Measurements from ENCODE around the gene MRGPRX2. TPM values are rescaled to one million over a fixed set of nuclear protein-coding genes. Genes with fewer than 3 reads are reported as not detected.

Gene MRGPRX2
- total RNA-seq (2014; rRNA removed; shearing (Covaris generic)): not detected in 2 replicates

GRCh38 chr11:19060629-19061028 lies at the start of gene MRGPRX2:
Gene MRGPRX2, minus strand, starts transcription at chr11:19060717. Its CDS starts 4,315 bp downstream, at chr11:19056402.
- DNase-seq (ENCODE audit: low read depth): peak; percentile 23

- no peak for DNase-seq (ENCODE audit: low read depth)
Observed at GRCh38 chr11:19110295-19110694, 49.8 kb upstream of the MRGPRX2 start.

- DNase-seq (ENCODE audit: low read depth): no peak
Observed at GRCh38 chr11:19107125-19107524, 46.6 kb upstream of the MRGPRX2 start.

GRCh38 chr11:19105011-19105410 lies 44.5 kb upstream of the MRGPRX2 start:
- DNase-seq (ENCODE audit: low read depth): no peak

- no peak for DNase-seq (ENCODE audit: low read depth)
Observed at GRCh38 chr11:19102521-19102900, 42.0 kb upstream of the MRGPRX2 start.

DNA sequence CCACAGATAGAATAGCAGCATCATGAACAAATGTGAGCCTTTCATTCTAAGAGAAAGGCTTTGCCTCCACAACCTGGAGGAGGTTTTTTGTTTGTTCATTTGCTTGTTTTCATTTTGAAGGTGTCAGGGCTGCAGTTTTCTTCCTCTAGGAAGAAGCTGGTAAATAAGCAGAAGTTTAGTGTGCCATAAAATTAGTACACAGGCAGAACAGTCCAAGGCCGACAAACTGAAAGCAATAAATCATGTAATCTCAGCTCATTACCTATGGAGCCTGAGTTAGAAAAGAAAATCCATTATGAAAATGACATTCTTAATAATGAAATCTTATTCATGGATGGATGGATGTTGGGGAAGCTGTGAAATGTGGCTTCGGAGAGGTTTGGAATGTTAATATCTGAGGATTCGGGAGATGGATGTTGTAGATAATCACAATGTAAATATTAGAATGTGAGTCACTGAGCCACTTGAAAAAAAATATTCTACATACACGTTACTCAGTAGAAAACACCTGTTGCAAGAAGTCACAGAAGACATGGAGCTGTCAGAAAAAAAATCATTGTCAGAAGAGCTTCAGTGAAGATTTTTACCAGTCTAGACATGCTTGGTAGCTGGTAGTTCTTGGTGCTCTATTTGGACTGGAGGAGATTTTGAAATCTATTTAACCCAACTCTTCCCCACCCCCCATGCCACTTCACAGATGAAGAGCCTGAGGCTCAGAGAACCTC lies 41.4 kb upstream of the MRGPRX2 start:
- no peak for DNase-seq (ENCODE audit: low read depth)

- no peak for DNase-seq (ENCODE audit: low read depth)
Observed at GRCh38 chr11:19100885-19101284, 40.4 kb upstream of the MRGPRX2 start.

DNA sequence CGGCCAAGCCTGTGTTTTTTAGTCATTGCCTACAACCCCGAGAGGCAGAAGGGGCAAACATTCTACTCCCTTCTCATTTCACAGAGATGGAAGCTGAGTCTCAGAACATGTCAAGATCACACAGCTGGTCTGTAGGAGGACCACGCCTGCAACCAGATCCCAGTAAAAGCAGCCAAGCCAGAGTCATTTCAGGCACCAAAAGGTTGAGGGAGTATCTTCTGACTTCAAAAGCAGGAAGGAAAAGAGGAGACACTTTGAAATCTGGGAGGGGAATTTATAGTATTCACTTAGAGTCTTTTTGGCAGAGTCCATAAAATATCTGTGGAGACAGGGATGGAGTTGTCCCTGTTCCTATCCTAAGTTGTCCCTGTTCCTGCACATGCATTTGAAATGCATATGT lies 38.6 kb upstream of the MRGPRX2 start:
- DNase-seq (ENCODE audit: low read depth): no peak

DNA sequence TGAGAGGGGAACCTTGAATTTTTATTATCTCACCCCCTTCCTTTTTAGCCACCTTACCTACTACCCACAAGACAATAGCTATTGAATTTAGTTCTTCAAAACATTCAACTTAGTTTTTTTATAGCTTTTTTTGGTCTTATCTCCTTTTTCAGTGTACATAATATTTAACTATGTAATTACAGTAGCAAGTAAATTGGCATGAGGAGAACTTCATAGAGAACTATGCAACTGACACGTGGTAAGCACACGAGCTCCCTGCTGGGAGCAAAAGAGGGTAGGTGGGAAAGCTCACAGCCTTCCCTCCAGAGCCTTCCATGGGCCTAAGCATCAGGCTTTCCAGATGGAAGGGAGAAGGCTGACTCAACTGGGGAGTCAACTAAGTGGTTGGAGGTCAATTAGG lies 34.3 kb upstream of the MRGPRX2 start:
- no peak for DNase-seq (ENCODE audit: low read depth)

GRCh38 chr11:19093976-19094375 lies 33.5 kb upstream of the MRGPRX2 start:
- peak; percentile 79 for DNase-seq (ENCODE audit: low read depth)

DNA sequence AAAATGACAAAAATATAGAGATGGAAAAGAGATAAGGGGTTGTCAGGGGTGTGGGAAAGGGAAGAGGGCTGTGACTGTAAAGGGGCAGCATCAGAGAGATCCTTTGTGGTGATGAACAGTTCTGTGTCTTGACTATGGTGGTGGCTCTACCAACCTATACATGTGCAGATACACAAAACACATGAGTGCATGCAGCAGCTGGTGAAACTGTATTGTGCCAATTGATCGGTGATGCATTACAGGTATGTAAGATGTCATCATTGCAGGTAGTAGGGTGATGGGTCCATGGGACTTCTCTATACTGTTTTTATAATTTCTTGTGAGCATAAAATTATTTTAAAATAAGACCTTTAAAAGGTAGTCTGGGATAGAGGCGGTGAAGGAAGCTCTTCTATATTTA lies 32.3 kb upstream of the MRGPRX2 start:
- DNase-seq (ENCODE audit: low read depth): no peak

DNA sequence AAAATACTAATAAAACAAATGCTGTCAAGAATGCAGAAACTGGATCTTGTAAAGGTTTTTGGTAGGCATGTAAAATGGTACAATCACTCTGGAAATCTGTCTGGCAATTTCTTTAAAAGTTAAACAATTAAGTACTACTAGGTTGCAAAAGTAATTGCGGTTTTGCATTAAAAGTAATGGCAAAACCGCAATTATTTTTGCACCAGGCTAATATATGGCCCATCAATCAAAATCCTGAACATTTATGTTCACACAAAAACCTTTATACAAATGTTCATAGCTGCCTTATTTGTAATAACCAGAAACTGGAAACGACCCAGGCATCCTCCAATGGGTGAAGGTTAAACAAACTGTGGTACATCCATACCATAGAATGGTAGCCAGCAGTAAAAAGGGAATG lies 31.8 kb upstream of the MRGPRX2 start:
- no peak for DNase-seq (ENCODE audit: low read depth)

- DNase-seq (ENCODE audit: low read depth): no peak
Observed at GRCh38 chr11:19091366-19091765, 30.8 kb upstream of the MRGPRX2 start.

GRCh38 chr11:19089421-19089820 lies 28.9 kb upstream of the MRGPRX2 start:
- DNase-seq (ENCODE audit: low read depth): no peak

DNA sequence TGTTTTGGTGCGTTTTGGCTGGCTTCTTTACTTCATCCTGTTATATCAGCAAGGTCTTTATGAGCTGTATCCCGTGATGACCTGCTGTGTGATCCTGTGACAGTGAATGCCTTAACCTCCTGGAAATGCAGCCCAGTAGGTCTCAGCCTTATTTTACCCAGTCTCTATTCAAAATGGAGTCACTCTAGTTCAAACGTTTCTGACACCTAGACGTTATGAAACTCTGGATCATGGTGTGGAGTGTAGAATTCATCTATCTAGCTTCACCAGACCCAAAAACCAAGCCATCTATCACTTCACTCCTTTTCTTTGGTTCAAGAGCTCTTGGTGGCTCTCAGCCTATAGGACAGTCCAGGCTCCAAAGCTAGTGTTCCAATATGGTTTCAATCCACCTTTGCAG lies 28.3 kb upstream of the MRGPRX2 start:
- DNase-seq (ENCODE audit: low read depth): no peak

- peak; percentile 78 for DNase-seq (ENCODE audit: low read depth)
Observed at GRCh38 chr11:19087658-19088057, 27.1 kb upstream of the MRGPRX2 start.

DNA sequence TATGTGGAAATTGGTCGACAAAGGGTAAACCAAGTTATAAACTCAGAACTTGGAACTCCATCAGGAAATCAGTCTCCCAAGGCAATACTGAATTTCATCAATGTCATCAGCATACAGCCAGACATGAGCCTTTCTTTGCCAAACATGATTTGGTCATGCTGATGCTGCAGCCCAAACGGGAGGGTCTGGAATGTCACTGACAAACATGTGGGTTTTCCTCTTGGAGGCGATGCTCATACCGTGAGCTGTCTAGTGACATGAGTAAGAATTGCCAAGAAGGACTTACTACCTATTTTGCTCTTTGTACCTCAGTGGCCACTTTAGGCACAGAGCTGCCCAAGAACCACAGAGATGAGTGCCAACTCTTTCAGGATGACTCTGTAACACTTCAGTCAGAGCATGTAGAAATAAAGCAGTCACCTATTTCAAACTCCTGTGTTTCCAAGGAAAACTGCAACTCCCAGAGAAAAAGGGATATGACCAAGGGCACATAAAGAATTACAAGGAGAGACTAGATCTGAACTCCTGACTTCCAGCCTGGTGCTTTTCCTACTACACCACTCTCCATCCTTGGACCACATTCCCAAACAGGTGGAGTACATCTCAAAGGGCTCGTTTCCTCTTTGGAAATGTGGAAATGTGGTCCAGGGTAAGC lies 24.3 kb upstream of the MRGPRX2 start:
- DNase-seq (ENCODE audit: low read depth): no peak

- DNase-seq (ENCODE audit: low read depth): no peak
Observed at GRCh38 chr11:19083166-19083565, 22.6 kb upstream of the MRGPRX2 start.

GRCh38 chr11:19080579-19080993 lies 20.1 kb upstream of the MRGPRX2 start:
- DNase-seq (ENCODE audit: low read depth): peak; percentile 37

GRCh38 chr11:19079643-19080440 lies 19.3 kb upstream of the MRGPRX2 start:
- DNase-seq (ENCODE audit: low read depth): peak; percentile 39

- DNase-seq (ENCODE audit: low read depth): no peak
Observed at GRCh38 chr11:19077965-19078364, 17.4 kb upstream of the MRGPRX2 start.

DNA sequence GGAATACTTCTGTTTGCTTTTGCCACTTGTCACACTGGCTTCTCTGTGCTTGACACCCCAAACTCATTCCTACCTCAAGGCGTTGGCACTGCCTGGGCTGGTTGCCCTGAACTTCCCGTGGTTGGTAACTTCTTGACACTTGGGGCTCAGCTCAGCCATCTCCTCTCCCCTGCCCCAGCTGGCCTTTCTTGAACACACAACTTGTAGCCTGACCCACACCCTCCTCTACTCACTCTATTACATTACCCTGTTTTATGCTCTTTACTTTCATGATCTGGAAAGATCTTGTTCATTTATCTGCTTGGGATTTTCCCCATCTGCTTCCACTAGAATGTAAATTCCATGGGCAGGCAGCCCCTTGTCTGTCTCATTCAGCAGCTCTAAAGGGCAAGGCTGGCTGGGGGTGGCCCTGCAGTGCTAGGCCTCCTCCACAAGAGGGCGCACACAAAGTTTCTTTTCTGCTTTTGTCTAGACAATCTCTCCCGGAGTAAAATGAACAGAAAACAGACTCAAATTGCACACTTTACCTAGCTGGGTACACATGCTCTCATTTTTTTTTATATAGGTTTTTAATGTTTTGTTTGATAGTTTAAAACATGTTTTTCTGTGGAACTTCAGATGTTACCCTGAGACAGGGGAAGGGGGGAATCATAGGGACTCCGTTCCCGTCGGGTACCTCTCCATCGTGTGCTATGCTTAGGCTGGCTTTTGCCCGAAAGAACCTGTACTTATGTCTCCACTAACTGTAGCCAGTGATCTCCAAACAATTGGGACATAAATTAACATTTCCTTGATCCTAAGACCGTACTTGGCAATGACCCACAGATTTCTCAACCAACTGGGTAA lies 16.4 kb upstream of the MRGPRX2 start:
- DNase-seq (ENCODE audit: low read depth): peak; percentile 43
